ENCODE measurements around the gene CCDC192.

The CCDC192 gene

GRCh38 chr5:127810707-127811490, 107.7 kb downstream of the CCDC192 start:
- DNase-seq (ENCODE audit: low read depth): no peak

GRCh38 chr5:127812570-127812969, 109.4 kb downstream of the CCDC192 start:
- DNase-seq (ENCODE audit: low read depth): no peak

GRCh38 chr5:127813633-127814587, 110.7 kb downstream of the CCDC192 start:
- no peak for DNase-seq (ENCODE audit: low read depth)

- no peak for DNase-seq (ENCODE audit: low read depth)
Measured at GRCh38 chr5:127814588-127814973, 111.4 kb downstream of the CCDC192 start.

GRCh38 chr5:127820910-127821553, 117.8 kb downstream of the CCDC192 start:
- no peak for DNase-seq (ENCODE audit: low read depth)

- DNase-seq (ENCODE audit: low read depth): no peak
Measured at GRCh38 chr5:127821896-127822295, 118.7 kb downstream of the CCDC192 start.

- no peak for DNase-seq (ENCODE audit: low read depth)
Measured at GRCh38 chr5:127824126-127824525, 120.9 kb downstream of the CCDC192 start.

- no peak for DNase-seq (ENCODE audit: low read depth)
Measured at GRCh38 chr5:127826011-127826410, 122.8 kb downstream of the CCDC192 start.

- DNase-seq (ENCODE audit: low read depth): no peak
Measured at GRCh38 chr5:127827451-127827850, 124.3 kb downstream of the CCDC192 start.

GRCh38 chr5:127830157-127830556, 127.0 kb downstream of the CCDC192 start:
- DNase-seq (ENCODE audit: low read depth): no peak

- DNase-seq (ENCODE audit: low read depth): no peak
Measured at GRCh38 chr5:127830829-127831598, 127.8 kb downstream of the CCDC192 start.

GRCh38 chr5:127832067-127832466, 128.9 kb downstream of the CCDC192 start:
- no peak for DNase-seq (ENCODE audit: low read depth)

- DNase-seq (ENCODE audit: low read depth): no peak
Measured at GRCh38 chr5:127834094-127834531, 130.9 kb downstream of the CCDC192 start.

- DNase-seq (ENCODE audit: low read depth): no peak
Measured at GRCh38 chr5:127834554-127834953, 131.4 kb downstream of the CCDC192 start.

GRCh38 chr5:127838661-127839060, 135.5 kb downstream of the CCDC192 start:
- no peak for DNase-seq (ENCODE audit: low read depth)

GRCh38 chr5:127839072-127839471, 135.9 kb downstream of the CCDC192 start:
- DNase-seq (ENCODE audit: low read depth): no peak

GRCh38 chr5:127839496-127840197, 136.5 kb downstream of the CCDC192 start:
- no peak for DNase-seq (ENCODE audit: low read depth)

GRCh38 chr5:127840198-127840524, 137.0 kb downstream of the CCDC192 start:
- no peak for DNase-seq (ENCODE audit: low read depth)

- no peak for DNase-seq (ENCODE audit: low read depth)
Measured at GRCh38 chr5:127840809-127841208, 137.6 kb downstream of the CCDC192 start.

- DNase-seq (ENCODE audit: low read depth): no peak
Measured at GRCh38 chr5:127844581-127845021, 141.4 kb downstream of the CCDC192 start.

- DNase-seq (ENCODE audit: low read depth): no peak
Measured at GRCh38 chr5:127846884-127847283, 143.7 kb downstream of the CCDC192 start.
